Activated CD4-positive, CD25-positive, alpha-beta regulatory T cell treated with anti-CD3 and anti-CD28 coated beads, Interleukin-2, amount 50 U/mL, for 24 hours (primary cell): Measurements from ENCODE around the gene ARL4A.

Experiments used
- ATAC-seq, 2 donors: fragments of 150-1000 bp; cut with Tn5 transposase; one replicate each; pipeline ENCODE4 v1.10.0; 2021; ENCODE audit warnings: mild to moderate bottlenecking in 1 of 2, moderate library complexity in 1 of 2

The ARL4A gene

DNA sequence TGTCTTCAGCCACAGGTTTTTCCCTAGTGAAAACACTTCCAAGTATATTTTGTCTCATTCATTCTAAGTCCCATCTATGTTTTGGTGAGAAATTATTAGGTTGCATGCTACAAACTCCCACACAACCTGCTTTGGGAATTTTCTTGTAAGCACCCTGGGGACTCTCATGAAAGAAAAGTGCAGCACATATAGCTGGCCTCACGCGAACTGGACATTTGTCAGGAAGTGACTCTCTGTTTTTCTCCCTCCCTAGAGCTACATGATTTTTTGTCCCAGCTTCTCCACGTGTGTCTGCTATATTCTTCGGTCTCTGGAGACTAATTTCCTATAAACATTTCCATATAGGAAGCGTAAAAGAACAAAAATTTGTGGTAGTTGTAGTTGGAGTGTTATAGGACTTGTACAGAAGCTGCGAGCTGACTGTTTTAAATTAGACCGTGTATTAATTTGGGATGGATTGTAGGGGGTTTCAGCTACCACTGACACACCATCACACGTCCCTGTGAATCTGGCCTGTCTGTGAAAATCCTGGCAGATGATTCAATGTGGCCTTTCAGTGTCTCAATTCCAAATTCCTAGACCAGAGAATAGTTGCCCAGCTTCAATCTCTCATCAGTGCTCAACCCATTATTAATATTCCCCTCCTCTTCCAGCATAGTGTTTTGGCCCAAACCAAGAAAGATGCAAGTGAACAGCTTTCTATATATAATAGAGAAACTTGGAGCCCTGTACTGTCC, 40.2 kb downstream of the ARL4A start:
- no peak for ATAC-seq

DNA sequence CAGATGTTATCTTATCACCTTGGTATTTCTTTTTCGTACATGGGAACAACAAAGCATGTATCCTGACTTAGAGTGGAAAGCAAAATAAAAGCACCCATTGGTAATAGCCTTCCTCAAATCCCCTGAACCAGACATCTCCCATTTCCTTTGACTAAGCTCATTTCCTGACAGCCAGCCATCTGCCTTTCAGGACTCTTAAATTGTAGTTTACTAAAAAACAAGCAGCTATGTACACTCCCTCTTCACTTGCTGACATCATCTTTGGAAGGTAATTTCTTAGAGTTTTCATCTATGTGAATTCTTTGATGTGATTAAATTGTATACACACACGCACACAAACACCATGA, 40.7 kb downstream of the ARL4A start:
- no peak for ATAC-seq

GRCh38 chr7:12729112-12729511, 41.7 kb downstream of the ARL4A start:
- no peak for ATAC-seq

GRCh38 chr7:12730523-12730922, 43.1 kb downstream of the ARL4A start:
- ATAC-seq: no peak

DNA sequence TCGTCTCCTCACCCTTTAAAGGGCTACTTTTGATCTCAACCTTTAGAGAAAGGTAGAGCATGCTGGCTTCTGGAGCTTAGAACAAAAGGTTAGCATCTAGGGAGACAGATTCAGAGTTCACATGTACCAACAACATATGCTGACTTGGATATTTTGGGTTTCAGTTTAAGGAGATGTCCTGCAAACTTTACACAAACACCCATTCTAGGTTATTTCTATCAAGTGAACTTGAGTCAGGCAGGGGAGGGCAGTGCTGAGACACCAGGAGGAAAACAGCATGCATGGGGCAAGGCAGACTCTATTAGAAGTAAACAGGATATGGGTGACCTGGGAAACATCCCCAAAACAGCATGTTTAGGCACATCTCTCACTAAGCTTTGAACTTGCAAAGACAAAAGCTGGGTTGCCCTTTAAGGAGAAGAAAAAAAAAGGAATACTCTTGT, 43.8 kb downstream of the ARL4A start:
- no peak for ATAC-seq

GRCh38 chr7:12731775-12732174, 44.3 kb downstream of the ARL4A start:
- ATAC-seq: no peak

GRCh38 chr7:12732428-12732827, 45.0 kb downstream of the ARL4A start:
- ATAC-seq: no peak

DNA sequence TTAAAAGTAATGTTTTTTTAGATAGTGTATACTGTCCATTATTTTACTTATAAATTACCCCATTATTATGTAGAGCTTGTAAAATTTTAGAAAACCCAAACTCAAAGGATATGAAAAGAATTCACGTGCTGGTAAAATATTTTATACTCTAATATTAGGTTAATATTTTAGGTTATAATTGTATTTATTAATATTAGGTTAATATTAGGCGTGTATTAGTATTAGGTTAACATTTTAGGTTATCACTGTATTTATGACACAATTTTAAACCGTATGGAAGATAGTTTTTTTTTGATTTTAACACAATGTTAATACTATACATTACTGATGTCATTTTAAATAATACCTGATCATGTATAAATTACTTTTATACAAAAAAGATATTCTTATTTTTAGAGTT, 48.5 kb downstream of the ARL4A start:
- ATAC-seq: no peak

DNA sequence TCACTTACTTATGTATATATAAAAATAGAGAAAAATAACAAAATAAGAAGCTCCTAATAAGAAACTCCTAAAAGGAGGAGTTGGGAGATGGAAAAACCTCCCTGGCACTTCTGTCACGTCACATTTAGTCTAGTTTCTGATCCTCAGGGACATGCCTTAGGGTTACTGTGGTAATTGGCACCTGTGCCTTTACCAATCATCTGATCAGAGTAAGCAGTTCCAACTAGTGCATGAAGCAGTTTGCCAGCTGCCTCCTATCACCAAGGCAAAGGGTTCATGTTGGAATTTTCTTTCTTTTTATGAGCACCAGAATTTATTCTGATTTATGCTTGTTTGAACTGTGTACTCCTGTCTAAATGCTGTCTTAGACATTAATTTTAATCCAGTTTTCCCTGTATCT, 49.9 kb downstream of the ARL4A start:
- ATAC-seq: no peak

- no peak for ATAC-seq
These were observed 50.4 kb downstream of the ARL4A start for GRCh38 chr7:12737836-12738235.

- ATAC-seq: no peak
These were observed 51.2 kb downstream of the ARL4A start for GRCh38 chr7:12738665-12739064.
